Activated B cell treated with CpG ODN at 0.5 μM for 24 hours (primary cell): Measurements from ENCODE around the gene AAGAB. TPM values are rescaled to one million over a fixed set of nuclear protein-coding genes. Genes with fewer than 3 reads are reported as not detected.
A peak's percentile ranks its signal among the peaks of the same experiment; 100 is the strongest.

Source experiments
- ATAC-seq: fragments of 200-7000 bp; cut with Tn5 transposase; one replicate; pipeline ENCODE4 v1.10.0; 2021; ENCODE audit warnings: low read depth, mild to moderate bottlenecking, moderate library complexity
- CTCF ChIA-PET: fragments of 350-600 bp; sonication (Branson Sonifier 250); formaldehyde crosslinking; loops from one replicate; lab custom pipeline; 2021; ENCODE audit warnings: antibody characterized with exemption; lab: Charles Lee
- POLR2A ChIA-PET: fragments of 350-600 bp; sonication (Branson Sonifier 250); formaldehyde crosslinking; loops from one replicate; lab custom pipeline; 2021; ENCODE audit warnings: antibody characterized with exemption; lab: Charles Lee
- DNase-seq: peaks from one replicate; pipeline ENCODE4 v3.0.0; 2022
- H3K27ac Mint-ChIP-seq: one replicate; pipeline ENCODE4 v1.8.0; 2020; ENCODE audit warnings: mixed read lengths
- H3K27me3 Mint-ChIP-seq: one replicate; pipeline ENCODE4 v1.8.0; 2021; ENCODE audit warnings: mixed read lengths
- H3K36me3 Mint-ChIP-seq: one replicate; pipeline ENCODE4 v1.8.0; 2021; ENCODE audit warnings: low read depth, mixed read lengths
- H3K4me1 Mint-ChIP-seq: one replicate; pipeline ENCODE4 v1.8.0; 2021; ENCODE audit warnings: mixed read lengths
- H3K4me3 Mint-ChIP-seq: one replicate; pipeline ENCODE4 v1.8.0; 2020; ENCODE audit warnings: mild to moderate bottlenecking, mixed read lengths
- H3K9me3 Mint-ChIP-seq: one replicate; pipeline ENCODE4 v1.8.0; 2020; ENCODE audit warnings: mixed read lengths
- CTCF ChIP-seq: fragments of 200-600 bp; IDR thresholded peaks from one replicate; pipeline ENCODE4 v1.8.0; 2022; ENCODE audit warnings: antibody characterized with exemption, mild to moderate bottlenecking
- intact Hi-C: fragments of 100-400 bp; cut with micrococcal nuclease; formaldehyde crosslinking; loops from one replicate; pipeline ENCODE4 v1.15.1; 2024
- total RNA-seq: library from RNA; stranded (reverse); gene quantifications from 2 replicates; pipeline ENCODE4 v1.2.3, GENCODE V29; 2022

AAGAB gene
- total RNA-seq, 1 donor from 2014 or later, result 48.5 TPM

- Mint-ChIP-seq H3K36me3 (peaks cover 62% of the 10 kb centered on the region), H3K9me3 (no peaks in the 10 kb centered on the region), H3K4me1 (peaks cover 19% of the 10 kb centered on the region), H3K27me3 (no peaks in the 10 kb centered on the region), H3K27ac (peak overlapping the region; percentile 26), H3K4me3 (no peak overlapping the region)
- no peak for DNase-seq
- no peak for TF ChIP-seq CTCF
- intact Hi-C loops, result loop anchor here (5.0 kb wide), 1 partner anchor 127 kb away; the partner anchor contains the start of gene SMAD3
- POLR2A ChIA-PET, result interaction anchor here (0.6 to 1.8 kb wide), 2 partner anchors 13 to 129 kb away, joined by 3 to 4 read pairs; partner anchors contain the start of gene SMAD3
- CTCF ChIA-PET, result no interaction called here
- no peak for ATAC-seq
These were observed 60.0 kb downstream of the AAGAB start for GRCh38 chr15:67194171-67195114.

- DNase-seq, result no peak
- no peak for ATAC-seq
- H3K27me3 Mint-ChIP-seq, result no peaks in the 10 kb centered on the region
- no peak for TF ChIP-seq CTCF
- H3K4me3 Mint-ChIP-seq, result no peak overlapping the region
- ChIA-PET CTCF (no interaction called here), POLR2A (interaction anchor here (1.3 kb wide), 1 partner anchor 102 kb away, joined by 3 read pairs; no protein-coding TSS in a partner anchor)
- no peaks in the 10 kb centered on the region for H3K9me3 Mint-ChIP-seq
- H3K36me3 Mint-ChIP-seq, result peaks cover 71% of the 10 kb centered on the region
- peak overlapping the region; percentile 38 for H3K27ac Mint-ChIP-seq
- intact Hi-C loops, result loop anchor here (5.0 kb wide), 1 partner anchor 126 kb away; the partner anchor contains the start of gene SMAD3
- peaks cover 14% of the 10 kb centered on the region for H3K4me1 Mint-ChIP-seq
These were observed 61.1 kb downstream of the AAGAB start for GRCh38 chr15:67193223-67193990.

- H3K4me3 Mint-ChIP-seq, result no peak overlapping the region
- CTCF ChIA-PET, result no interaction called here
These were observed 62.2 kb downstream of the AAGAB start for GRCh38 chr15:67192185-67192820.

GRCh38 chr15:67190813-67191212, 63.6 kb downstream of the AAGAB start:
- TF ChIP-seq CTCF, result no peak
- H3K4me1 Mint-ChIP-seq, result peaks cover 2% of the 10 kb centered on the region
- POLR2A ChIA-PET, result interaction anchor here (0.6 kb wide), 1 partner anchor 82 kb away, joined by 3 read pairs; no protein-coding TSS in a partner anchor
- H3K27me3 Mint-ChIP-seq, result no peaks in the 10 kb centered on the region
- ATAC-seq, result no peak
- H3K4me3 Mint-ChIP-seq, result no peak overlapping the region
- CTCF ChIA-PET, result no interaction called here
- H3K36me3 Mint-ChIP-seq, result peaks cover 96% of the 10 kb centered on the region
- DNase-seq, result no peak
- intact Hi-C loops, result loop anchor here (5.0 kb wide), 1 partner anchor 124 kb away; the partner anchor contains the start of gene SMAD3
- no peaks in the 10 kb centered on the region for H3K9me3 Mint-ChIP-seq
- H3K27ac Mint-ChIP-seq, result no peak overlapping the region

More at GRCh38 chr15:67192185-67192820, 62.2 kb downstream of the AAGAB start:
- Mint-ChIP-seq H3K4me1 (peaks cover 6% of the 10 kb centered on the region), H3K9me3 (no peaks in the 10 kb centered on the region), H3K27me3 (no peaks in the 10 kb centered on the region), H3K36me3 (peaks cover 81% of the 10 kb centered on the region), H3K27ac (peak overlapping the region; percentile 50)
- ATAC-seq, result no peak
- intact Hi-C loops, result loop anchor here (5.0 kb wide), 1 partner anchor 125 kb away; the partner anchor contains the start of gene SMAD3
- POLR2A ChIA-PET, result interaction anchor here (1.3 kb wide), 1 partner anchor 101 kb away, joined by 3 read pairs; no protein-coding TSS in a partner anchor
- no peak for DNase-seq
- TF ChIP-seq CTCF, result no peak
